Measurements from ENCODE around the gene C9orf57. TPM values are rescaled to one million over a fixed set of nuclear protein-coding genes. Genes with fewer than 3 reads are reported as not detected.

The C9orf57 gene
- total RNA-seq, 1 donor from 2014 or later: not detected

- DNase-seq (ENCODE audit: low spot score): no peak
- Mint-ChIP-seq H3K9me3 (ENCODE audit: low read depth) (no peaks in the 10 kb centered on the region), H3K27me3 (ENCODE audit: low read depth) (no peaks in the 10 kb centered on the region), H3K27ac (ENCODE audit: unreplicated experiment) (no peak overlapping the region), H3K36me3 (ENCODE audit: low read depth) (peaks cover 2% of the 10 kb centered on the region), H3K4me1 (ENCODE audit: low read depth) (no peaks in the 10 kb centered on the region), H3K4me3 (ENCODE audit: unreplicated experiment) (no peak overlapping the region)
- no peak for TF ChIP-seq CTCF (IDR thresholded peaks at IDR 0.05)
Measured at GRCh38 chr9:72006501-72006900, 53.9 kb downstream of the C9orf57 start.

GRCh38 chr9:72005451-72005850, 55.0 kb downstream of the C9orf57 start:
- H3K27ac Mint-ChIP-seq (ENCODE audit: unreplicated experiment): no peak overlapping the region
- no peak for DNase-seq (ENCODE audit: low spot score)
- H3K9me3 Mint-ChIP-seq (ENCODE audit: low read depth): no peaks in the 10 kb centered on the region
- TF ChIP-seq CTCF (IDR thresholded peaks at IDR 0.05): no peak
- H3K4me3 Mint-ChIP-seq (ENCODE audit: unreplicated experiment): no peak overlapping the region
- no peaks in the 10 kb centered on the region for H3K4me1 Mint-ChIP-seq (ENCODE audit: low read depth)
- peaks cover 2% of the 10 kb centered on the region for H3K36me3 Mint-ChIP-seq (ENCODE audit: low read depth)
- H3K27me3 Mint-ChIP-seq (ENCODE audit: low read depth): no peaks in the 10 kb centered on the region

Other genes starting within 250 kb of the C9orf57 start
- 12.2 to 14.2 TPM (median 12.5 TPM) in 3 replicates for gene ABHD17B, start 149.4 kb downstream of the C9orf57 start, total RNA-seq
- gene C9orf85, start 149.0 kb downstream of the C9orf57 start, total RNA-seq: 8.5 to 10.0 TPM (median 8.5 TPM) in 3 replicates
- 0.22 to 0.48 TPM (median 0.33 TPM) in 3 replicates for gene GDA, start 88.8 kb upstream of the C9orf57 start, total RNA-seq

All from chondrocyte (in vitro differentiated cells).